Chondrocyte (in vitro differentiated cells): Measurements from ENCODE around the gene ZNF33B. TPM values are rescaled to one million over a fixed set of nuclear protein-coding genes. Genes with fewer than 3 reads are reported as not detected.
"Not testable (repeated sequence)": the region's sequence is repeated elsewhere in the genome, so short reads cannot be mapped to it uniquely, and the experiment has no call there.

Experiments
- DNase-seq: peaks from one replicate; pipeline ENCODE4 v3.0.0; 2021; ENCODE audit warnings: mixed read lengths, low spot score
- H3K27ac Mint-ChIP-seq: one replicate; pipeline ENCODE4 v1.8.0; 2021; ENCODE audit warnings: mild to moderate bottlenecking, moderate library complexity, mixed read lengths; ENCODE audit not compliant: unreplicated experiment
- H3K27me3 Mint-ChIP-seq: 2 replicates; pipeline ENCODE4 v1.8.0; 2021; ENCODE audit warnings: low read depth, mixed read lengths
- H3K36me3 Mint-ChIP-seq: 2 replicates; pipeline ENCODE4 v1.8.0; 2021; ENCODE audit warnings: low read depth, mixed read lengths
- H3K4me1 Mint-ChIP-seq: 2 replicates; pipeline ENCODE4 v1.8.0; 2021; ENCODE audit warnings: low read depth, mild to moderate bottlenecking, mixed read lengths
- H3K4me3 Mint-ChIP-seq: one replicate; pipeline ENCODE4 v1.8.0; 2021; ENCODE audit warnings: mild to moderate bottlenecking, moderate library complexity, mixed read lengths; ENCODE audit not compliant: unreplicated experiment
- H3K9me3 Mint-ChIP-seq: 2 replicates; pipeline ENCODE4 v1.8.0; 2021; ENCODE audit warnings: low read depth, mixed read lengths
- CTCF ChIP-seq: fragments of 200-600 bp; sonication (generic); IDR thresholded peaks from 2 replicates; pipeline ENCODE4 v1.5.0; 2021; ENCODE audit warnings: antibody characterized with exemption, mild to moderate bottlenecking, moderate library complexity
- total RNA-seq: library from RNA; stranded (reverse); gene quantifications from 3 replicates; pipeline ENCODE4 v1.2.1, GENCODE V29; 2021

The ZNF33B gene
- total RNA-seq, 1 donor from 2014 or later = 12.4 TPM

GRCh38 chr10:42574336-42574735, 64.0 kb downstream of the ZNF33B start:
- Mint-ChIP-seq H3K27ac (no peak overlapping the region), H3K36me3 (no peaks in the 10 kb centered on the region), H3K4me1 (no peaks in the 10 kb centered on the region), H3K27me3 (no peaks in the 10 kb centered on the region), H3K9me3 (no peaks in the 10 kb centered on the region), H3K4me3 (no peak overlapping the region)
- DNase-seq = no peak
- no peak for TF ChIP-seq CTCF

- Mint-ChIP-seq H3K36me3 (no peaks in the 10 kb centered on the region), H3K4me1 (peaks cover 11% of the 10 kb centered on the region), H3K4me3 (no peak overlapping the region), H3K9me3 (no peaks in the 10 kb centered on the region), H3K27ac (no peak overlapping the region), H3K27me3 (peaks cover 2% of the 10 kb centered on the region)
- no peak for TF ChIP-seq CTCF
- DNase-seq = no peak
These were observed 81.4 kb downstream of the ZNF33B start for GRCh38 chr10:42556931-42557330.

- peaks cover 27% of the 10 kb centered on the region for H3K4me1 Mint-ChIP-seq
- H3K27ac Mint-ChIP-seq = peak overlapping the region; percentile 58
- not testable (repeated sequence) for DNase-seq, H3K27me3 Mint-ChIP-seq, H3K36me3 Mint-ChIP-seq, H3K9me3 Mint-ChIP-seq
- peak overlapping the region; percentile 96 for H3K4me3 Mint-ChIP-seq
These were observed 84.8 kb downstream of the ZNF33B start for GRCh38 chr10:42553576-42553975.

GRCh38 chr10:42553064-42553407, 85.3 kb downstream of the ZNF33B start:
- no peak for TF ChIP-seq CTCF
- H3K27me3 Mint-ChIP-seq = no peaks in the 10 kb centered on the region
- peaks cover 6% of the 10 kb centered on the region for H3K36me3 Mint-ChIP-seq
- H3K9me3 Mint-ChIP-seq = no peaks in the 10 kb centered on the region
- H3K27ac Mint-ChIP-seq = peak overlapping the region; percentile 58
- peaks cover 27% of the 10 kb centered on the region for H3K4me1 Mint-ChIP-seq
- no peak for DNase-seq
- H3K4me3 Mint-ChIP-seq = peak overlapping the region; percentile 96

GRCh38 chr10:42552188-42553063, 85.9 kb downstream of the ZNF33B start:
- peaks cover 9% of the 10 kb centered on the region for H3K36me3 Mint-ChIP-seq
- peak; percentile 95 for DNase-seq
- peak overlapping the region; percentile 91 for H3K27ac Mint-ChIP-seq
- peaks cover 27% of the 10 kb centered on the region for H3K4me1 Mint-ChIP-seq
- peak overlapping the region; percentile 96 for H3K4me3 Mint-ChIP-seq
- H3K27me3 Mint-ChIP-seq = no peaks in the 10 kb centered on the region
- no peak for TF ChIP-seq CTCF
- peaks cover 3% of the 10 kb centered on the region for H3K9me3 Mint-ChIP-seq
